Dedifferentiated amniotic fluid mesenchymal stem cell (primary cell): ENCODE data around the gene ADPRHL1.
"Not testable (repeated sequence)": the region's sequence is repeated elsewhere in the genome, so short reads cannot be mapped to it uniquely, and the experiment has no call there.

Experiments
- DNase-seq: peaks from one replicate; pipeline ENCODE4 v3.0.0-alpha.2; 2016; ENCODE audit errors: extremely low spot score

Gene ADPRHL1

DNA sequence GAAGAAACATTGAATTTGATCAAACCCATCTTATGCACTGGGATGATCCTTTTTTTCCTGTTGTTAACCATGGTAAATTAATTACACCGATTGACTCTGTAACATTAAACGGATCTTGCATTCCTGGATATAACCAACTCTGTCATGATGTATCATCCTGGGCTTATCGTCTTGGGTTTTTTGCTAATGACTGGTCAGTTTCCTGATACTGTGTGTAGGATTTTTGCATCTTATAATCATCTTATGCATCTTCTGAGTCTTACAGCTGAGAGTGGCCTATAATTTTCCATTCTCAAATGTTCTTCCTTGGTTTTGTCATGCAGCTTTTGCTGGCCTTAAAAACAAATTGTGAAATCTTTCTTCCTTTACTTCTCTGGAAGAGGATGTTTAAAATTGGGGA lies 24.4 kb upstream of the ADPRHL1 start:
- DNase-seq: no peak

DNA sequence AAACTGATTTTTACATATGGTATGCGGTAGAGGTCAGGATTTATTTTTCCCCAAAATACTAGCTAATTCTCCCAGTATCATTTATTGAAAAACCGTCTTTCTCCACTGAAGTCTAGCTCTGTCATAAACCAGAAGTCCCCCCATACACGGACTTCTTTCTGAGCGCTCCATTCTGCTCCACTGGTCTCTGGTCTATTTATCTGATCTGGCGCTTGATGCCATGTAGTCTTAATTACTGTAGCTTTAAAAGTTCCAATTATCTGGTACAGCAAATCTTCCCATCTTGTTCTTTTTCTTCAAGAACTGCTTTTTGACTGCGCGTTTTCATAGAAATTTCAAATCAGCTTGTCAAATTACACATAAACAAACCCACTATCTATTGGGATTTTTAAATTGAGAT lies 23.5 kb upstream of the ADPRHL1 start:
- no peak for DNase-seq

- DNase-seq: no peak
Observed at GRCh38 chr13:113475911-113476310, 22.6 kb upstream of the ADPRHL1 start.

DNA sequence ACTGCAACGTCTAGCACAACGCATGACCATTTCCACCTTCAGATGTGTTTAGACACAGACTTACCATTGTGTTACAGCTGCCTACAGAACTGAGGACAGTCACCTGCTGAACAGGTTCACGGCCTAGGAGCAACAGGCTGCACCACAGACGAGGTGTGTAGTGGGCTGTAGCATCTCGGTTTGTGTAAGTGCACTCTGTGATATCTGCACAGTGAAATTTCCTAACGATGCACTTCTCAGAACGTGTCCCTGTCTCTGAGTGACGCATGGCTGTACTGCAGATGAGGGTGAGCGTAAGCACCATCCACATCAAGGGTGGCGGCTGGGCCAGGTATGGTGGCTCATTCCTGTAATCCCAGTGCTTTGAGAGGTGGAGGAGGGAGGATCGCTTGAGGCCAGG lies 22.0 kb upstream of the ADPRHL1 start:
- no peak for DNase-seq

DNA sequence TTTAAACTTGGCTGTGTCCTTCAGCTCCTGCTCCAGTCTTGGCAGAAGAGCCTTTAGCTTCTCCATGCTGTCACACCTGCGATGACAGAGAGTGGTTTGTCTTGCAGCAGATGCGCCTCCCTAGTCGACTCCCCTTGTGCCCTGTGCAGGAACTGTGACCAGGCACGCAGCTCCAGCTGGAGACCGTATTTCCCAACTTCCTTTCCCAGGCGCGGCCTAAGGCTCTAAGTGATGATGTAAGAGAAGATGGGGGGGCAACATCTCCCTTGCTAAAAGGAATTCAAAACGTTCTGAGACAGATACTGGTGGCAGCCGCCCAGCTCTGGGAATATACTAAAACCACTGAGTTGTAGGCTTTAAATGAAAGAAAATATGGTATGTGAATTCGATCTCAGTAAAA lies 20.9 kb upstream of the ADPRHL1 start:
- DNase-seq: no peak

- no peak for DNase-seq
Observed at GRCh38 chr13:113472355-113473025, 19.2 kb upstream of the ADPRHL1 start.

- no peak for DNase-seq
Observed at GRCh38 chr13:113471844-113472243, 18.6 kb upstream of the ADPRHL1 start.

DNA sequence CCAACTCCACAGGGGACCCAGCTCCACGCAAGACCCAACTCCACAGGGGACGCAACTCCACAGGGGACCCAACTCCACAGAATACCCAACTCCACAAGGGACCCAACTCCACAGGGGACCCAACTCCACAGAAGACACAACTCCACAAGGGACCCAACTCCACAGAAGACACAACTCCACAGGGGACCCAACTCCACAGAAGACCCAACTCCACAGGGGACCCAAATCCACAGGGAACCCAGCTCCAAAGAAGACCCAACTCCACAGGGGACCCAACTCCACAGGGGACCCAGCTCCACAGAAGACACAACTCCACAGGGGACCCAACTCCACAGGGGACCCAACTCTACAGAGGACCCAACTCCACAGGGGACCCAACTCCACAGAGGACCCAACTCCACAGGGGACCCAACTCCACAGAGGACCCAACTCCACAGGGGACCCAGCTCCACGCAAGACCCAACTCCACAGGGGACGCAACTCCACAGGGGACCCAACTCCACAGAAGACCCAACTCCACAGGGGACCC lies 17.4 kb upstream of the ADPRHL1 start:
- not testable (repeated sequence) for DNase-seq

- DNase-seq: no peak
Observed at GRCh38 chr13:113470073-113470472, 16.8 kb upstream of the ADPRHL1 start.

GRCh38 chr13:113469582-113469981 lies 16.3 kb upstream of the ADPRHL1 start:
- no peak for DNase-seq

GRCh38 chr13:113468472-113469201 lies 15.3 kb upstream of the ADPRHL1 start:
- no peak for DNase-seq

DNA sequence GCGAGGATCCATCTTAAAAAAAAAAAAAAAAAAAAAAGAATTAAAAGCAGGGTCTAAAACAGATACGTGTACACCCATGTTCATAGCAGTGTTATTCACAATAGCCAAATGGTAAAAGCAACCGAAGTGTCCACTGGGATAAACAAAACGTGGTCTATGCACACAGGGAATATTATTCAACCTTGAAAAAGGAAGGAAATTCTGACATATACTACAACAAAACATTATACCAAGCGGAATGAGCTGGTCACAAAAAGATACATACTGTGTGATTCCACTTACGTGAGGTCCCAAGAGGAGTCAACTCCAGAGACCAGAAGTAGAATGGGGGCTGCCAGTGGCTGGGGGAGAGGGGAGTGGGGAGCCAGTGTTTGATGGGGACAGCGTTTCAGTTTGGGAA lies 14.7 kb upstream of the ADPRHL1 start:
- no peak for DNase-seq

DNA sequence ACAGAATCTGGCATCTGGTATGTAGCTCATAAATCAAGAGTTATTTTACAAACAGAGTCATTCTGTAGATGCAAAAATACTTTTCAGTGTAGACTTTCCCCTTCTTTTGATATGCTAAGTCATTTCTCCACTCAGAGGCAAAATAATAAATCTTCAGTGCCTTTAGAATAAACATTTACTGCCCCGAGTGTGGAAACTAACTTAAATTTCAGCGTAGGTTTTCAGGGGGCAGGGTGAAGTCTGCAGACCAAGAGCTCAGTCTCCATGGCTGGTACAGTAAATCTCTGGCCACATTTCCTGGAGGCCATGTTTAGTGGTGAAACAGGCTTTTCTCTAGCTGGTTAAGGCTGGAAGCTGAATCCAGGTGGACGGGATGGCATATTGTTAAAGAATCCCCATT lies 13.1 kb upstream of the ADPRHL1 start:
- DNase-seq: no peak

DNA sequence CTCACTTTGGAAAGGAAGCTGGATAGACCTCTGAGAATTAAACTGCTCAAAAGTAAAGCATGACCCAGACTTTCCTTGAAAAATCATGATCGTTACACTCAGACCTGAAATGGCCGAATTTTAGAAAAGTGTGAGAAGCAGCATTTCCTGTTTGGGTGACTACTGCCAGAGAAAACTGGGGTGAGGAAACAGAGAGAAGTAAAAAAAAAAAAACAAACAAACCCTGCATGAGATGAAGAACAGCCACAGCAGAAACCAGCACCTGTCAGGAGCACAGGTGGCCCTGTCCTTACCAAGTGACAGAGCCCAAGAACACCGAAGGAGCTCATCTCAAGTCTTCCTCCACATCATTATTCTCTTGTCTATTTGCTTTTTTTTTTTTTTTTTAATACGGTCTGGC lies 12.0 kb upstream of the ADPRHL1 start:
- no peak for DNase-seq

- no peak for DNase-seq
Observed at GRCh38 chr13:113464476-113464875, 11.2 kb upstream of the ADPRHL1 start.

DNA sequence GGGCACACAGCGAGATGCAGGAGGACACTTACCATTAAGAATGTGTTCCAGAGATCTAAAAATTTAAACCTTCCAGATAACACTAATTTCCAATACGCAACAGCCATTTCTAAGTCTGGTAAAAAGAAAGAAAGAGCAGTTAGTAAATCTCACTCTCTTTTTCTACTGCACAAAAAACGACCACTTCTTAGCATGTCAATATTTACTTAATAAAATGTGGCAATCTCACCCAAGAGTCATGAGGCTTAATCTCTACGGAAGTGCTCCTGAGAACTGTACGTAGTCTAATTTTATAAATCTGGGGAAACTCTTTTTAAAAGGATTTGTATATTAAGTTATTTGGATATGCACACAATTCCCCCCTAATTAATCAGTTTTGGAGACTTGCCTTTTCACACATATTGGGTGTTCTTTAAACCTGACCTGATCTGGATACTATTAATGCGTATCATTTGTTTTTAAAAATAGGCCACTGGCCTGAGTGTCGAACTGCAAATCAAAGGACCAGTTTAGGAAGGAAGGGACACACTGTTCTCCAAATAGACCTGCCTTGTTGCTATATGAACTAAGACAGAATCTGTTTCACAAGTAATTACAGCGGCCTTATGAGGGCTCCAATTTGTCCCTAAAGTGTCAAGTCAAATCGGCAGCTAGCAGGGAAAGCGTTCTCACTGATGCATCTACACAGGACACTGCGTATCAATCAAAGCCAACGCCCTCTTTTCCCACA lies 7.9 kb upstream of the ADPRHL1 start:
- no peak for DNase-seq

GRCh38 chr13:113460599-113460998 lies 7.3 kb upstream of the ADPRHL1 start:
- no peak for DNase-seq

GRCh38 chr13:113460064-113460555 lies 6.8 kb upstream of the ADPRHL1 start:
- DNase-seq: no peak

GRCh38 chr13:113458253-113459065 lies 5.2 kb upstream of the ADPRHL1 start:
- DNase-seq: no peak

DNA sequence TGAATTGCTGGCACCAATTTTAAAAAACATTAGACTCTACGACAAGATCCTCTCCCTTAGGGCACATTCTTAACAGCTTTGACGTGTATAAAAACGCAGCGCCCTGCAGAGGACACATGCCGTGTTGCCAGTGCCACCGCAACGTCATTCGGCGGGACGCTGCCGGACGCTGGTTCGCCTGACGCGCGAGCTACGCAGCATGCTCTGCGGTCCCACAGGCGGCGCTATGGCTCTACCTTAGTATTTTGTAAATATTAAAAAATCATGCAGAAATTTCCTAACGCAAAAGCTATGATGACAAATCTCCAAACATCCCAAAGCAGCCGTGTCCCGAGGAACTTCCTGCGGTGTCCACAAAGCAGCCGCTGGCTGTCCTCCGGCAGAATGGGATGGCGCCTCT lies 4.2 kb upstream of the ADPRHL1 start:
- no peak for DNase-seq

- no peak for DNase-seq
Observed at GRCh38 chr13:113456116-113456702, 2.9 kb upstream of the ADPRHL1 start.
